ENCODE data around the gene KIAA1958.

The KIAA1958 gene

GRCh38 chr9:112608851-112609250, 122.2 kb downstream of the KIAA1958 start:
- DNase-seq, result no peak

GRCh38 chr9:112615584-112616266, 129.1 kb downstream of the KIAA1958 start:
- DNase-seq, result no peak

- no peak for DNase-seq
These were observed 130.7 kb downstream of the KIAA1958 start for GRCh38 chr9:112617371-112617770.

GRCh38 chr9:112618385-112619009, 131.9 kb downstream of the KIAA1958 start:
- no peak for DNase-seq

- no peak for DNase-seq
These were observed 133.8 kb downstream of the KIAA1958 start for GRCh38 chr9:112620388-112620787.

GRCh38 chr9:112621018-112621655, 134.5 kb downstream of the KIAA1958 start:
- no peak for DNase-seq

- no peak for DNase-seq
These were observed 136.6 kb downstream of the KIAA1958 start for GRCh38 chr9:112623198-112623597.

- DNase-seq, result no peak
These were observed 138.4 kb downstream of the KIAA1958 start for GRCh38 chr9:112624711-112625707.

- DNase-seq, result no peak
These were observed 143.3 kb downstream of the KIAA1958 start for GRCh38 chr9:112629671-112630485.

- no peak for DNase-seq
These were observed 144.9 kb downstream of the KIAA1958 start for GRCh38 chr9:112631313-112632070.

- no peak for DNase-seq
These were observed 153.7 kb downstream of the KIAA1958 start for GRCh38 chr9:112640311-112640710.

GRCh38 chr9:112642126-112642525, 155.5 kb downstream of the KIAA1958 start:
- DNase-seq, result no peak

GRCh38 chr9:112647596-112647995, 161.0 kb downstream of the KIAA1958 start:
- no peak for DNase-seq

- DNase-seq, result no peak
These were observed 162.0 kb downstream of the KIAA1958 start for GRCh38 chr9:112648624-112649023.

GRCh38 chr9:112654282-112654681, 167.7 kb downstream of the KIAA1958 start:
- no peak for DNase-seq

GRCh38 chr9:112655668-112656067, 169.0 kb downstream of the KIAA1958 start:
- DNase-seq, result no peak

- no peak for DNase-seq
These were observed 173.3 kb downstream of the KIAA1958 start for GRCh38 chr9:112659906-112660305.

- DNase-seq, result no peak
These were observed 177.1 kb downstream of the KIAA1958 start for GRCh38 chr9:112663681-112664080.

GRCh38 chr9:112664531-112664930, 177.9 kb downstream of the KIAA1958 start:
- no peak for DNase-seq

- DNase-seq, result peak; percentile 32
These were observed 178.7 kb downstream of the KIAA1958 start for GRCh38 chr9:112665347-112665746.

- DNase-seq, result no peak
These were observed 182.7 kb downstream of the KIAA1958 start for GRCh38 chr9:112669326-112669725.

Data from fibroblast of skin of right quadriceps (primary cell).